ENCODE measurements around the gene CFAP119.
A peak's percentile ranks its signal among the peaks of the same experiment; 100 is the strongest.

The CFAP119 gene

DNA sequence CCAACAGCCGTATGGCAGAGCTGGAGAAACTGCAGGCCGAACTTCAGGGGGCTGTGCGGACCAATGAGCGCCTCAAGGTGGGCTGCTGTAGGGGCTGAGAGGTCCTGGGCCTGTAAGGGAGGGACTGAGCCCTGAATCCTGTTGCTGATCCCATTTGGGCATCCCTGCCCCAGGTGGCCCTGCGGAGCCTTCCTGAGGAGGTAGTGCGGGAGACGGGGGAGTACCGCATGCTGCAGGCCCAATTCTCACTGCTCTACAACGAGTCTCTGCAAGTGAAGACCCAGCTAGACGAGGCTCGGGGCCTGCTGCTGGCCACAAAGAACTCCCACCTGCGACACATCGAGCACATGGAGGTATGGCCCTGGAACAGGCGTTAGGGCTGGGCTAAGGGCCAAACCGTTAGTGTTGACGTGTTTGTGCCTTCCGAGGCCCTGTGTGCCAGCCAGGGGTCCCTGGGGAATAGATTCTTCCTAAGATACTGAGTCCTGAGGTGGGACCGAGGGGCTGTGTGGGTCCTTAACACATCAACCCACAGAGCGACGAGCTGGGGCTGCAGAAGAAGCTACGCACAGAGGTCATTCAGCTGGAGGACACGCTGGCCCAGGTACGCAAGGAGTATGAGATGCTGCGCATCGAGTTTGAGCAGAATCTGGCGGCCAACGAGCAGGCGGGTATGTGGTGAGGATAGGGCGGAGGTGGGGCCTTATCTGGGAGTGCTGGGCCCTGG lies 4.5 kb upstream of the CFAP119 start:
- no peak for DNase-seq (ENCODE audit: low spot score)
- TF ChIP-seq, protein P1, sequence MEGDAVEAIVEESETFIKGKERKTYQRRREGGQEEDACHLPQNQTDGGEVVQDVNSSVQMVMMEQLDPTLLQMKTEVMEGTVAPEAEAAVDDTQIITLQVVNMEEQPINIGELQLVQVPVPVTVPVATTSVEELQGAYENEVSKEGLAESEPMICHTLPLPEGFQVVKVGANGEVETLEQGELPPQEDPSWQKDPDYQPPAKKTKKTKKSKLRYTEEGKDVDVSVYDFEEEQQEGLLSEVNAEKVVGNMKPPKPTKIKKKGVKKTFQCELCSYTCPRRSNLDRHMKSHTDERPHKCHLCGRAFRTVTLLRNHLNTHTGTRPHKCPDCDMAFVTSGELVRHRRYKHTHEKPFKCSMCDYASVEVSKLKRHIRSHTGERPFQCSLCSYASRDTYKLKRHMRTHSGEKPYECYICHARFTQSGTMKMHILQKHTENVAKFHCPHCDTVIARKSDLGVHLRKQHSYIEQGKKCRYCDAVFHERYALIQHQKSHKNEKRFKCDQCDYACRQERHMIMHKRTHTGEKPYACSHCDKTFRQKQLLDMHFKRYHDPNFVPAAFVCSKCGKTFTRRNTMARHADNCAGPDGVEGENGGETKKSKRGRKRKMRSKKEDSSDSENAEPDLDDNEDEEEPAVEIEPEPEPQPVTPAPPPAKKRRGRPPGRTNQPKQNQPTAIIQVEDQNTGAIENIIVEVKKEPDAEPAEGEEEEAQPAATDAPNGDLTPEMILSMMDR (IDR thresholded peaks at IDR 0.05; ENCODE audit: extremely low read depth, missing control alignments): no peak

GRCh38 chr16:30764816-30765465 lies 3.1 kb upstream of the CFAP119 start:
- no peak for DNase-seq (ENCODE audit: low spot score)

DNA sequence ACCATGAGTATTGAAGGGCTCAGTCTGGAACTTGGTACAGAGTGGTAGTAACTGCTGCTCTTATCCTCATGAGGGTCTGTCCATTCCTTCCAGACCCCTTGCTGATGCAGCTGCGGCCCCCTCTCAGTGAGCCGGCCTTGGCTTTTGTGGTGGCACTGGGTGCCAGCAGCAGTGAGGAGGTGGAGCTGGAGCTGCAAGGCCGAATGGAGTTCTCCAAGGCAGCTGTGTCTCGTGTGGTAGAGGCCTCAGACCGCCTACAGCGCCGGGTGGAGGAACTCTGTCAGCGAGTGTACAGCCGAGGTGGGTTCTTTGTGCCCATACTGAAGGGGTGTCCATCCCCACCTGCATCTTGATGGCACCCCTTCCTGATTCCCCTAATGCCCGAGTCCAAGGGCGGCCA lies 2.2 kb upstream of the CFAP119 start:
- no peak for DNase-seq (ENCODE audit: low spot score)
- TF ChIP-seq, protein P1 (IDR thresholded peaks at IDR 0.05; ENCODE audit: extremely low read depth, missing control alignments): no peak

More at GRCh38 chr16:30764816-30765465, 3.1 kb upstream of the CFAP119 start:
- TF ChIP-seq, protein P1 (IDR thresholded peaks at IDR 0.05; ENCODE audit: extremely low read depth, missing control alignments): no peak

DNA sequence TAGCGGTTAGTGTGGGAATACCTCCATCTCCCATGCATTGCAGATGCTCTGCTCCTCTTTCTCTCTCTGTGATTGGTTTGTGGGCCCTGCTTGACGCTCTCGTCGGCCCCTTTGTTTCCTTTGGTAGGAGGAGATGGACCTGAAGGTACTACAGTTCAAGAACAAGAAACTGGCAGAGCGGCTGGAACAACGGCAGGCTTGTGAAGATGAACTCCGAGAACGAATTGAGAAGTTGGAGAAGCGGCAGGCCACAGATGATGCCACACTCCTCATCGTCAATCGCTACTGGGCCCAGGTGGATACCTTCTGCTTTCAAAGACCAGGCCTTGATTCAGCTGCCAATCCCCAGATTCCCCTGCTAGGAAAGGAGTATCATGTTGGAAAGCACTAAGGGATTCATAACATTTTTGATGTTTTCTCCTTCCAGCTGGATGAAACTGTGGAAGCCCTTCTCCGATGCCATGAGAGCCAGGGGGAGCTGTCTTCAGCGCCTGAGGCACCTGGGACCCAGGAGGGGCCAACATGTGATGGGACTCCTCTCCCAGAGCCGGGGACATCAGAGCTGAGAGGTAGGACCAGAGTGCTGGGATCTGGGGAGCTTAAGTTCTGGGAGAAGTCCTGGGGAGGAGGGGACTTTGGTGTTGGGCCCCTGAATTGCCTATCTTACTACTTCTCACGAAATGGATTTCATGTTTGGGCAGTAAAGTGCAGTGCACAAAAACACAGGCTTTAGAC lies 1.3 kb upstream of the CFAP119 start:
- DNase-seq (ENCODE audit: low spot score): no peak
- TF ChIP-seq, protein P1 (IDR thresholded peaks at IDR 0.05; ENCODE audit: extremely low read depth, missing control alignments): no peak

- TF ChIP-seq, protein P1 (IDR thresholded peaks at IDR 0.05; ENCODE audit: extremely low read depth, missing control alignments): no peak
- peak; percentile 68 for DNase-seq (ENCODE audit: low spot score)
Observed at GRCh38 chr16:30761427-30761927, 385 bp downstream of the CFAP119 start.

- DNase-seq (ENCODE audit: low spot score): no peak
- TF ChIP-seq, protein P1 (IDR thresholded peaks at IDR 0.05; ENCODE audit: extremely low read depth, missing control alignments): no peak
Observed at GRCh38 chr16:30760577-30761426, 1.1 kb downstream of the CFAP119 start.
